H1 (cell line): ENCODE results near the gene ZNF599. TPM values are rescaled to one million over a fixed set of nuclear protein-coding genes. Genes with fewer than 3 reads are reported as not detected.

Experiments used
- CTCF ChIA-PET: fragments of 300-600 bp; sonication (Branson Sonifier 250); formaldehyde crosslinking; loops from one replicate; lab custom pipeline; 2021; ENCODE audit not compliant: partially characterized antibody; lab: Charles Lee
- POLR2A ChIA-PET: fragments of 300-600 bp; sonication (Branson Sonifier 250); formaldehyde crosslinking; loops from one replicate; lab custom pipeline; 2021; ENCODE audit warnings: inconsistent platforms; ENCODE audit not compliant: partially characterized antibody; lab: Charles Lee
- DNase-seq, 2 experiments: peaks; one replicate each; pipeline versions ENCODE4 v3.0.0 to v3.0.0-alpha.2; 2010 to 2022; ENCODE audit warnings: low spot score in 2 of 2, low read depth in 1 of 2, mixed read lengths in 1 of 2
- FAIRE-seq: peaks from 2 replicates; lab custom pipeline; 2011; peaks lifted over from hg19 to GRCh38; lab: Jason Lieb, UNC
- H2AFZ ChIP-seq: 2 replicates; pipeline ENCODE4 v1.8.1; 2012; ENCODE audit warnings: low read length, inconsistent platforms
- H2AK5ac ChIP-seq: 2 replicates; pipeline ENCODE4 v1.6.1; 2013; ENCODE audit warnings: low read depth, low read length
- H2BK120ac ChIP-seq: replicated peaks from 2 replicates; pipeline ENCODE3; 2013; ENCODE audit warnings: low read depth, low read length, inconsistent platforms
- H2BK12ac ChIP-seq: 2 replicates; pipeline ENCODE4 v1.6.1; 2013; ENCODE audit warnings: low read depth, low read length
- H2BK15ac ChIP-seq: 2 replicates; pipeline ENCODE4 v1.6.1; 2013; ENCODE audit warnings: low read length
- H2BK20ac ChIP-seq: 2 replicates; pipeline ENCODE4 v1.6.1; 2013; ENCODE audit warnings: low read length
- H2BK5ac ChIP-seq: 2 replicates; pipeline ENCODE4 v1.6.1; 2013; ENCODE audit warnings: low read depth, low read length
- H3K14ac ChIP-seq: 2 replicates; pipeline ENCODE4 v1.6.1; 2013; ENCODE audit warnings: inconsistent platforms; ENCODE audit not compliant: insufficient read length
- H3K18ac ChIP-seq: 2 replicates; pipeline ENCODE4 v1.6.1; 2013; ENCODE audit warnings: low read length; ENCODE audit errors: extremely low read depth
- H3K23ac ChIP-seq: 2 replicates; pipeline ENCODE4 v1.6.1; 2013; ENCODE audit warnings: inconsistent platforms; ENCODE audit not compliant: insufficient read length
- H3K23me2 ChIP-seq: 2 replicates; pipeline ENCODE4 v1.6.1; 2013; ENCODE audit warnings: low read depth, low read length
- H3K27ac ChIP-seq: 2 replicates; pipeline ENCODE4 v1.6.1; 2011; ENCODE audit warnings: low read depth, low read length, inconsistent platforms
- H3K27me3 ChIP-seq, 4 experiments: replicated peaks in 1 of 4; 1 replicate in 1 of 4; 2 replicates in 3 of 4; pipeline versions ENCODE4 v1.6.1 to v1.8.1; 2011 to 2013; ENCODE audit warnings: low read length in 3 of 4, mild to moderate bottlenecking in 3 of 4, inconsistent platforms in 2 of 4, mixed read lengths in 2 of 4, moderate library complexity in 1 of 4; ENCODE audit not compliant: control insufficient read depth in 3 of 4, insufficient read depth in 3 of 4; ENCODE audit errors: extremely low read depth in 1 of 4
- H3K36me3 ChIP-seq, 4 experiments: 2 replicates each; pipeline versions ENCODE4 v1.6.1 to v1.8.1; 2011 to 2013; ENCODE audit warnings: mild to moderate bottlenecking in 4 of 4, low read length in 3 of 4, moderate library complexity in 2 of 4, control low read depth in 1 of 4, inconsistent platforms in 1 of 4; ENCODE audit not compliant: insufficient read depth in 4 of 4, control insufficient read depth in 2 of 4
- H3K4ac ChIP-seq: replicated peaks from 2 replicates; pipeline ENCODE3; 2013; ENCODE audit warnings: low read length, low read depth, mixed read lengths, inconsistent platforms; ENCODE audit not compliant: insufficient read length
- H3K4me1 ChIP-seq, 4 experiments: replicated peaks in 1 of 4; 1 replicate in 1 of 4; 2 replicates in 3 of 4; pipeline versions ENCODE4 v1.6.1 to v1.8.1; 2011 to 2013; ENCODE audit warnings: low read length in 3 of 4, inconsistent platforms in 2 of 4, mixed read lengths in 1 of 4; ENCODE audit not compliant: insufficient read depth in 4 of 4, control insufficient read depth in 3 of 4
- H3K4me2 ChIP-seq, 2 experiments: 2 replicates each; pipeline versions ENCODE4 v1.6.1 to v1.8.1; 2011 to 2013; ENCODE audit warnings: low read depth in 2 of 2, low read length in 2 of 2, control low read depth in 1 of 2, inconsistent platforms in 1 of 2, mild to moderate bottlenecking in 1 of 2; ENCODE audit not compliant: insufficient read depth in 1 of 2
- H3K4me3 ChIP-seq, 4 experiments: fragments of 200-600, 300-600 bp in 1 of 4; sonication (generic), shearing (Covaris generic), sonication (Bioruptor Twin) in 1 of 4; 2 replicates each; pipeline versions ENCODE4 v1.5.1 to v1.8.1; 2011 to 2016; ENCODE audit warnings: low read length in 4 of 4, low read depth in 3 of 4, control low read depth in 2 of 4, inconsistent platforms in 2 of 4, mild to moderate bottlenecking in 2 of 4, mixed read lengths in 1 of 4, moderate library complexity in 1 of 4; ENCODE audit not compliant: insufficient read depth in 2 of 4; ENCODE audit errors: extremely low read depth in 1 of 4
- H3K56ac ChIP-seq: replicated peaks from 2 replicates; pipeline ENCODE3; 2013; ENCODE audit warnings: low read depth, mild to moderate bottlenecking, mixed read lengths, low read length, inconsistent platforms; ENCODE audit not compliant: insufficient read length
- H3K79me1 ChIP-seq: 2 replicates; pipeline ENCODE4 v1.6.1; 2013; ENCODE audit warnings: low read depth, low read length, control low read depth
- H3K79me2 ChIP-seq, 2 experiments: 2 replicates each; pipeline versions ENCODE4 v1.6.1 to v1.8.1; 2012 to 2013; ENCODE audit warnings: low read length in 2 of 2, mild to moderate bottlenecking in 2 of 2, inconsistent platforms in 1 of 2; ENCODE audit not compliant: insufficient read depth in 2 of 2, control insufficient read depth in 1 of 2
- H3K9ac ChIP-seq, 4 experiments: replicated peaks in 1 of 4; 1 replicate in 1 of 4; 2 replicates in 3 of 4; pipeline versions ENCODE4 v1.6.1 to v1.8.1; 2011 to 2013; ENCODE audit warnings: low read depth in 3 of 4, low read length in 3 of 4, control low read depth in 2 of 4, mild to moderate bottlenecking in 2 of 4, moderate library complexity in 2 of 4, inconsistent platforms in 1 of 4; ENCODE audit errors: extremely low read depth in 1 of 4
- H3K9me3 ChIP-seq, 2 experiments: 2 replicates each; pipeline versions ENCODE4 v1.6.1 to v1.8.1; 2012 to 2013; ENCODE audit warnings: mild to moderate bottlenecking in 2 of 2, moderate library complexity in 2 of 2, control low read depth in 1 of 2, inconsistent platforms in 1 of 2, low read depth in 1 of 2, low read length in 1 of 2, mixed read lengths in 1 of 2; ENCODE audit not compliant: insufficient read depth in 2 of 2
- H4K20me1 ChIP-seq, 2 experiments: replicated peaks in 1 of 2; 2 replicates each; pipeline versions ENCODE3 to v1.8.1; 2011 to 2013; ENCODE audit warnings: inconsistent platforms in 2 of 2, low read length in 2 of 2, mild to moderate bottlenecking in 1 of 2; ENCODE audit not compliant: insufficient read depth in 2 of 2, control insufficient read depth in 1 of 2
- H4K5ac ChIP-seq: 2 replicates; pipeline ENCODE4 v1.6.1; 2013; ENCODE audit warnings: low read length, low read depth, mixed read lengths, inconsistent platforms; ENCODE audit not compliant: insufficient read length
- H4K8ac ChIP-seq: 2 replicates; pipeline ENCODE4 v1.8.0; 2013; ENCODE audit warnings: mild to moderate bottlenecking, moderate library complexity, low read length, inconsistent platforms; ENCODE audit not compliant: insufficient read depth; ENCODE audit errors: extremely low read depth
- H4K91ac ChIP-seq: replicated peaks from 2 replicates; pipeline ENCODE3; 2013; ENCODE audit warnings: low read length, mixed read lengths, inconsistent platforms; ENCODE audit not compliant: insufficient read length
- BRCA1 ChIP-seq: IDR thresholded peaks from 2 replicates; pipeline ENCODE4 v1.6.1; 2012; ENCODE audit warnings: low read depth, low read length, improper control_type of control experiment
- CREB1 ChIP-seq: IDR thresholded peaks from 2 replicates; pipeline ENCODE4 v1.6.1; 2012; ENCODE audit warnings: inconsistent platforms
- E2F6 ChIP-seq: IDR thresholded peaks from 2 replicates; pipeline ENCODE4 v1.6.1; 2012; ENCODE audit warnings: inconsistent platforms
- EP300 ChIP-seq, 2 experiments: IDR thresholded peaks; 1 replicate in 1 of 2; 2 replicates in 1 of 2; pipeline ENCODE4 v1.6.1; 2011 to 2012; ENCODE audit warnings: low read depth in 2 of 2, low read length in 2 of 2, mild to moderate bottlenecking in 2 of 2, borderline replicate concordance in 1 of 2, inconsistent platforms in 1 of 2, moderate library complexity in 1 of 2
- FOSL1 ChIP-seq: IDR thresholded peaks from 2 replicates; pipeline ENCODE4 v1.6.1; 2011; ENCODE audit warnings: mild to moderate bottlenecking, low read depth, low read length, moderate library complexity; ENCODE audit not compliant: insufficient read depth
- GTF2F1 ChIP-seq: IDR thresholded peaks from 2 replicates; pipeline ENCODE4 v1.6.1; 2012; ENCODE audit warnings: low read depth, low read length, improper control_type of control experiment, borderline replicate concordance
- KDM1A ChIP-seq: fragments of 200-600, 300-600 bp; sonication (generic); IDR thresholded peaks from 2 replicates; pipeline ENCODE4 v1.7.1; 2016; ENCODE audit warnings: mild to moderate bottlenecking, low read length, borderline replicate concordance
- NRF1 ChIP-seq: IDR thresholded peaks from 2 replicates; pipeline ENCODE4 v1.6.1; 2011; ENCODE audit warnings: mild to moderate bottlenecking, low read depth, low read length, improper control_type of control experiment
- PHF8 ChIP-seq: fragments of 200-600 bp; sonication (generic); conservative IDR thresholded peaks from 2 replicates; pipeline ENCODE4 v1.7.1; 2012; ENCODE audit warnings: low read depth, mild to moderate bottlenecking, inconsistent platforms, low read length, moderate library complexity
- POLR2A ChIP-seq, 2 experiments: IDR thresholded peaks; 1 replicate in 1 of 2; 2 replicates in 1 of 2; pipeline ENCODE4 v1.6.1; 2011; ENCODE audit warnings: low read depth in 2 of 2, low read length in 2 of 2, mild to moderate bottlenecking in 2 of 2; ENCODE audit errors: control extremely low read depth in 1 of 2
- RFX5 ChIP-seq: IDR thresholded peaks from 2 replicates; pipeline ENCODE4 v1.6.1; 2011; ENCODE audit warnings: low read depth, low read length, improper control_type of control experiment, borderline replicate concordance
- SAP30 ChIP-seq: fragments of 300-600 bp; sonication (generic); IDR thresholded peaks from 2 replicates; pipeline ENCODE4 v1.7.1; 2012; ENCODE audit warnings: low read length, moderate library complexity, mild to moderate bottlenecking, inconsistent platforms; ENCODE audit not compliant: insufficient read depth, insufficient replicate concordance
- SRF ChIP-seq: IDR thresholded peaks from 2 replicates; pipeline ENCODE4 v1.6.1; 2011; ENCODE audit warnings: mild to moderate bottlenecking, low read depth, low read length, moderate library complexity
- TAF7 ChIP-seq: optimal IDR thresholded peaks from 2 replicates; pipeline ENCODE3; 2011; ENCODE audit warnings: low read depth, mild to moderate bottlenecking, inconsistent platforms, low read length, moderate library complexity, borderline replicate concordance
- polyA plus RNA-seq, 7 experiments: library from polyadenylated mRNA; depleted of rRNA in 3 of 7; stranded (reverse) in 5 of 7; unstranded in 2 of 7; fragments of >200 nt in 5 of 7; fragments of 200-250 nt in 2 of 7; gene quantifications; 1 replicate in 5 of 7; 2 replicates in 1 of 7; 4 replicates in 1 of 7; pipeline versions ENCODE4 v1.2.1 to v1.2.3, GENCODE V29; 2011 to 2013; ENCODE audit warnings: missing spikeins in 2 of 7, mixed read lengths in 2 of 7
- total RNA-seq: library from RNA; stranded (reverse); fragmentation: NEBNext Ultra II Directional; extraction: Animal tissue kit (Norgen Biotek cat#: 25700); gene quantifications from 2 replicates; pipeline ENCODE4 v1.2.1, GENCODE V29; 2021

The ZNF599 gene
- total and polyA plus RNA-seq, 2 of the 8 experiments (the other 6 are each of a cell fraction or from before 2014, with no cell fraction given): 4.8 to 5.4 TPM

GRCh38 chr19:34722353-34722752 is 50.7 kb downstream of the ZNF599 start (continued):
- TF ChIP-seq CREB1 (no peak), POLR2A (IDR thresholded peaks at IDR 0.05; ENCODE audit: control extremely low read depth in 1 of 2, low read depth in 2 of 2, low read length in 2 of 2) (no peak), FOSL1 (no peak)

- H3K9me3 ChIP-seq: peaks cover 26 to 33% of the 10 kb centered on the region in 2 experiments
- no peak for FAIRE-seq
- CTCF ChIA-PET: no interaction called here
- TF ChIP-seq KDM1A: no peak
- TF ChIP-seq TAF7: no peak
- no peak for TF ChIP-seq E2F6
- TF ChIP-seq NRF1: no peak
- no peak for TF ChIP-seq RFX5
- TF ChIP-seq SAP30: no peak
- TF ChIP-seq SRF: no peak
- no peak for TF ChIP-seq PHF8
- TF ChIP-seq GTF2F1: no peak
- TF ChIP-seq EP300 (IDR thresholded peaks at IDR 0.05; ENCODE audit: borderline replicate concordance in 1 of 2, low read depth in 2 of 2, low read length in 2 of 2): no peak
- no peak for TF ChIP-seq BRCA1
Measured at GRCh38 chr19:34715357-34715756, 57.7 kb downstream of the ZNF599 start.

More at GRCh38 chr19:34715357-34715756, 57.7 kb downstream of the ZNF599 start:
- no peaks in the 10 kb centered on the region; the same call in 1 of the 2 replicates for H3K23me2 ChIP-seq
- no peak overlapping the region for H2BK120ac ChIP-seq
- H3K23ac ChIP-seq: no peak overlapping the region
- H3K79me1 ChIP-seq: no peaks in the 10 kb centered on the region
- no peak overlapping the region for H2BK20ac ChIP-seq
- no peak for DNase-seq
- no peak overlapping the region for H3K4ac ChIP-seq
- no peaks in the 10 kb centered on the region for H4K20me1 ChIP-seq
- no peak overlapping the region for H4K8ac ChIP-seq
- no peak overlapping the region for H3K4me3 ChIP-seq
- no peak overlapping the region for H2AFZ ChIP-seq
- H3K14ac ChIP-seq: no peak overlapping the region
- H2BK12ac ChIP-seq: no peak overlapping the region
- no peaks in the 10 kb centered on the region for H3K36me3 ChIP-seq
- H4K91ac ChIP-seq: no peak overlapping the region
- no peak overlapping the region for H3K18ac ChIP-seq
- H3K79me2 ChIP-seq: no peaks in the 10 kb centered on the region
- H2AK5ac ChIP-seq: no peak overlapping the region
- H2BK15ac ChIP-seq: no peak overlapping the region
- no peaks in the 10 kb centered on the region for H3K4me1 ChIP-seq
- no peak overlapping the region for H4K5ac ChIP-seq
- no peak overlapping the region for H2BK5ac ChIP-seq
- no peak overlapping the region for H3K4me2 ChIP-seq
- no peak overlapping the region for H3K9ac ChIP-seq
- H3K27me3 ChIP-seq: no peaks in the 10 kb centered on the region
- no peak overlapping the region for H3K27ac ChIP-seq
- POLR2A ChIA-PET: no interaction called here
- no peak overlapping the region for H3K56ac ChIP-seq
